ENCODE measurements around the gene ZER1. TPM values are rescaled to one million over a fixed set of nuclear protein-coding genes. Genes with fewer than 3 reads are reported as not detected.

The ZER1 gene
- total and polyA plus RNA-seq, 2 of the 8 experiments (the other 6 are each of a cell fraction or from before 2014, with no cell fraction given): 20.5 to 26.6 TPM

- no peak for FAIRE-seq
- TF ChIP-seq CTBP2 (IDR thresholded peaks at IDR 0.05; ENCODE audit: borderline replicate concordance, insufficient read depth, insufficient read length, low read length) (no peak), POLR2AphosphoS5 (IDR thresholded peaks at IDR 0.05; ENCODE audit: low read depth, low read length) (peak; percentile 84), CBX8 (IDR thresholded peaks at IDR 0.05; ENCODE audit: borderline replicate concordance, low read depth, low read length) (no peak), SIX5 (IDR thresholded peaks at IDR 0.05; ENCODE audit: low read depth, low read length) (no peak), CHD1 (IDR thresholded peaks at IDR 0.05; ENCODE audit: low read depth, low read length) (no peak; the same call in 1 of the 2 replicates), CHD2 (IDR thresholded peaks at IDR 0.05; ENCODE audit: low read length) (0 out of 2 replicates have a peak, but pooled peaks have one; percentile 8), ATF3 (IDR thresholded peaks at IDR 0.05; ENCODE audit: insufficient read depth, low read depth, low read length) (peak; percentile 39; the same call in 1 of the 2 replicates), PHF8 (conservative IDR thresholded peaks at IDR 0.05; ENCODE audit: low read depth, low read length) (peak; percentile 28; the same call in 1 of the 2 replicates), TAF1 (IDR thresholded peaks at IDR 0.05; ENCODE audit: low read depth, low read length) (peak; percentile 51; the same call in 1 of the 2 replicates)
Measured at GRCh38 chr9:128684325-128685199, 87.2 kb downstream of the ZER1 start.

More at GRCh38 chr9:128684325-128685199, 87.2 kb downstream of the ZER1 start:
- Histone ChIP-seq H4K91ac (replicated peaks; ENCODE audit: insufficient read length, low read length) (peak overlapping the region; percentile 85), H2BK120ac (replicated peaks; ENCODE audit: low read depth, low read length) (peak overlapping the region; percentile 30), H2BK20ac (ENCODE audit: low read length) (no peak overlapping the region), H2BK15ac (ENCODE audit: low read length) (no peak overlapping the region), H3K14ac (ENCODE audit: insufficient read length) (no peak overlapping the region), H4K5ac (ENCODE audit: insufficient read length, low read depth, low read length) (peak overlapping the region; percentile 91), H3K56ac (replicated peaks; ENCODE audit: insufficient read length, low read depth, low read length) (peak overlapping the region; percentile 85), H3K9me3 (ENCODE audit: insufficient read depth in 2 of 2, low read depth in 1 of 2, low read length in 1 of 2) (no peaks in the 10 kb centered on the region; a peak in 1 of 4 replicates), H2BK12ac (ENCODE audit: low read depth, low read length) (no peak overlapping the region; the same call in none of the 2 replicates), H3K4me3 (ENCODE audit: extremely low read depth in 1 of 4, insufficient read depth in 2 of 4, low read depth in 3 of 4, low read length in 4 of 4) (peak overlapping the region; percentile 91 to 99 (median 97)), H2AFZ (ENCODE audit: low read length) (no peak overlapping the region), H3K4me2 (ENCODE audit: insufficient read depth in 1 of 2, low read depth in 2 of 2, low read length in 2 of 2) (peak overlapping the region; percentile 95 to 100), H3K36me3 (ENCODE audit: control insufficient read depth in 2 of 4, insufficient read depth in 4 of 4, low read length in 3 of 4) (peaks cover 0 to 20% (median 0%) of the 10 kb centered on the region in 4 experiments; a peak in 1 of 8 replicates), H4K20me1 (replicated peaks in 1 of 2; ENCODE audit: control insufficient read depth in 1 of 2, insufficient read depth in 2 of 2, low read length in 2 of 2) (peaks cover 17 to 21% of the 10 kb centered on the region in 2 experiments), H3K4me1 (replicated peaks in 1 of 4; ENCODE audit: control insufficient read depth in 3 of 4, insufficient read depth in 4 of 4, low read length in 3 of 4) (peaks cover 3 to 15% (median 8%) of the 10 kb centered on the region in 4 experiments; a peak in 6 of 7 replicates), H3K79me2 (ENCODE audit: control insufficient read depth in 1 of 2, insufficient read depth in 2 of 2, low read length in 2 of 2) (peaks cover 25 to 49% of the 10 kb centered on the region in 2 experiments), H3K23me2 (ENCODE audit: low read depth, low read length) (peaks cover 19% of the 10 kb centered on the region), H4K8ac (ENCODE audit: extremely low read depth, insufficient read depth, low read length) (peak overlapping the region; percentile 63; the same call in 1 of the 2 replicates), H3K79me1 (ENCODE audit: low read depth, low read length) (peaks cover 8% of the 10 kb centered on the region; the same call in 1 of the 2 replicates), H3K27ac (ENCODE audit: low read depth, low read length) (peak overlapping the region; percentile 93), H2AK5ac (ENCODE audit: low read depth, low read length) (peak overlapping the region; percentile 47), H3K4ac (replicated peaks; ENCODE audit: insufficient read length, low read depth, low read length) (peak overlapping the region; percentile 20), H3K23ac (ENCODE audit: insufficient read length) (no peak overlapping the region), H3K18ac (ENCODE audit: extremely low read depth, low read length) (peak overlapping the region; percentile 98), H3K9ac (replicated peaks in 1 of 4; ENCODE audit: extremely low read depth in 1 of 4, low read depth in 3 of 4, low read length in 3 of 4) (peak overlapping the region; percentile 89 to 96 (median 92)), H2BK5ac (ENCODE audit: low read depth, low read length) (peak overlapping the region; percentile 95), H3K27me3 (replicated peaks in 1 of 4; ENCODE audit: control insufficient read depth in 3 of 4, extremely low read depth in 1 of 4, insufficient read depth in 3 of 4, low read length in 3 of 4) (no peaks in the 10 kb centered on the region)
- WGBS, 2 experiments (ENCODE audit: extremely low coverage in 1 of 2, insufficient coverage in 1 of 2, insufficient read length in 1 of 2, insufficient replicate concordance in 2 of 2, low coverage in 1 of 2, low lambda C conversion rate in 2 of 2, missing lambda C conversion rate in 1 of 2): 1% methylated on average over 14 of the region's 15 CpGs; no CpG with 5 or more reads in 1 of the 2 experiments
- POLR2A ChIA-PET (ENCODE audit: partially characterized antibody): interaction anchor here (0.5 to 46.1 kb wide), 29 partner anchors 7 to 339 kb away, joined by 3 to 1197 read pairs (median 3); partner anchors contain the start of genes DYNC2I2, ENDOG, PHYHD1 and PKN3
- DNase-seq (ENCODE audit: low read depth in 1 of 2, low spot score in 2 of 2): peak in 1 of 2 experiments; percentile 78
- CTCF ChIA-PET (ENCODE audit: partially characterized antibody): interaction anchor here (0.8 to 2.9 kb wide), 7 partner anchors 16 to 51 kb away, joined by 3 to 16 read pairs (median 5); partner anchors contain the start of gene PKN3
